Adipocyte (in vitro differentiated cells): Measurements from ENCODE around the gene WDR44.
"Not testable (repeated sequence)": the region's sequence is repeated elsewhere in the genome, so short reads cannot be mapped to it uniquely, and the experiment has no call there.

Experiments used
- DNase-seq: peaks from one replicate; pipeline ENCODE4 v3.0.0-alpha.2; 2015; ENCODE audit warnings: low read depth
- H3K27me3 ChIP-seq: replicated peaks from 2 replicates; pipeline ENCODE4 v1.7.0; 2013; ENCODE audit warnings: mild to moderate bottlenecking, low read length, moderate library complexity; ENCODE audit not compliant: control insufficient read depth, insufficient read depth
- H3K36me3 ChIP-seq: 2 replicates; pipeline ENCODE4 v1.7.0; 2013; ENCODE audit warnings: low read length, mild to moderate bottlenecking, moderate library complexity; ENCODE audit not compliant: control insufficient read depth, insufficient read depth, severe bottlenecking
- H3K4me1 ChIP-seq: 2 replicates; pipeline ENCODE4 v1.7.0; 2013; ENCODE audit warnings: mild to moderate bottlenecking, low read length, moderate library complexity; ENCODE audit not compliant: control insufficient read depth, insufficient read depth
- H3K4me3 ChIP-seq: 2 replicates; pipeline ENCODE4 v1.7.0; 2013; ENCODE audit warnings: mild to moderate bottlenecking, low read length, moderate library complexity
- H3K9ac ChIP-seq: 2 replicates; pipeline ENCODE4 v1.7.0; 2013; ENCODE audit warnings: mild to moderate bottlenecking, low read length, moderate library complexity
- H3K9me3 ChIP-seq: 2 replicates; pipeline ENCODE4 v1.7.0; 2013; ENCODE audit warnings: mild to moderate bottlenecking, low read length, moderate library complexity; ENCODE audit not compliant: control insufficient read depth

The WDR44 gene

GRCh38 chrX:118345464-118346257, at the start of gene WDR44:
Gene WDR44, plus strand, starts transcription at chrX:118346106. Its CDS starts 398 bp downstream, at chrX:118346504.
- Histone ChIP-seq H3K9me3 (no peaks in the 10 kb centered on the region), H3K4me3 (peak within 1 kb of the TSS; percentile 79), H3K4me1 (peaks cover 11% of the 10 kb centered on the region), H3K27me3 (no peaks in the 10 kb centered on the region), H3K9ac (peak within 1 kb of the TSS; percentile 85), H3K36me3 (no peaks in the 10 kb centered on the region)
- peak; percentile 97 for DNase-seq

GRCh38 chrX:118305827-118306226, 40.1 kb upstream of the WDR44 start:
- H3K4me1 ChIP-seq, H3K36me3 ChIP-seq, DNase-seq, H3K27me3 ChIP-seq, H3K4me3 ChIP-seq, H3K9ac ChIP-seq: not testable (repeated sequence)
- H3K9me3 ChIP-seq: peaks cover 22% of the 10 kb centered on the region

- H3K9me3 ChIP-seq: no peaks in the 10 kb centered on the region
- H3K4me1 ChIP-seq: no peaks in the 10 kb centered on the region
- no peak for DNase-seq
- H3K4me3 ChIP-seq: no peak overlapping the region
- peaks cover 3% of the 10 kb centered on the region for H3K27me3 ChIP-seq
- H3K36me3 ChIP-seq: no peaks in the 10 kb centered on the region
- no peak overlapping the region for H3K9ac ChIP-seq
Measured at GRCh38 chrX:118315529-118315928, 30.4 kb upstream of the WDR44 start.

GRCh38 chrX:118324588-118324987, 21.3 kb upstream of the WDR44 start:
- DNase-seq: no peak
- no peaks in the 10 kb centered on the region for H3K36me3 ChIP-seq
- H3K9me3 ChIP-seq: no peaks in the 10 kb centered on the region
- no peaks in the 10 kb centered on the region for H3K4me1 ChIP-seq
- no peak overlapping the region for H3K4me3 ChIP-seq
- H3K27me3 ChIP-seq: peaks cover 3% of the 10 kb centered on the region
- H3K9ac ChIP-seq: no peak overlapping the region

- Histone ChIP-seq H3K36me3 (no peaks in the 10 kb centered on the region), H3K4me1 (no peaks in the 10 kb centered on the region), H3K27me3 (peaks cover 3% of the 10 kb centered on the region), H3K9me3 (no peaks in the 10 kb centered on the region), H3K9ac (no peak overlapping the region), H3K4me3 (no peak overlapping the region)
- peak; percentile 18 for DNase-seq
Measured at GRCh38 chrX:118325453-118325852, 20.5 kb upstream of the WDR44 start.

GRCh38 chrX:118329175-118329574, 16.7 kb upstream of the WDR44 start:
- H3K9ac ChIP-seq: no peak overlapping the region
- DNase-seq: no peak
- no peaks in the 10 kb centered on the region for H3K36me3 ChIP-seq
- H3K27me3 ChIP-seq: peaks cover 15% of the 10 kb centered on the region
- no peaks in the 10 kb centered on the region for H3K9me3 ChIP-seq
- no peak overlapping the region for H3K4me3 ChIP-seq
- H3K4me1 ChIP-seq: no peaks in the 10 kb centered on the region

- Histone ChIP-seq H3K36me3 (no peaks in the 10 kb centered on the region), H3K9me3 (no peaks in the 10 kb centered on the region), H3K4me1 (no peaks in the 10 kb centered on the region), H3K4me3 (no peak overlapping the region), H3K27me3 (no peaks in the 10 kb centered on the region), H3K9ac (no peak overlapping the region)
- no peak for DNase-seq
Measured at GRCh38 chrX:118337687-118338086, 8.2 kb upstream of the WDR44 start.

GRCh38 chrX:118338930-118339329, 7.0 kb upstream of the WDR44 start:
- no peaks in the 10 kb centered on the region for H3K36me3 ChIP-seq
- no peaks in the 10 kb centered on the region for H3K9me3 ChIP-seq
- H3K27me3 ChIP-seq: no peaks in the 10 kb centered on the region
- no peak overlapping the region for H3K9ac ChIP-seq
- H3K4me1 ChIP-seq: no peaks in the 10 kb centered on the region
- no peak for DNase-seq
- no peak overlapping the region for H3K4me3 ChIP-seq

GRCh38 chrX:118345045-118345463, 852 bp upstream of the WDR44 start:
- peaks cover 5% of the 10 kb centered on the region for H3K4me1 ChIP-seq
- no peak for DNase-seq
- peak overlapping the region; percentile 79 for H3K4me3 ChIP-seq

GRCh38 chrX:118346258-118347094, 570 bp downstream of the WDR44 start:
- Histone ChIP-seq H3K9me3 (no peaks in the 10 kb centered on the region), H3K9ac (peak overlapping the region; percentile 85), H3K36me3 (no peaks in the 10 kb centered on the region), H3K4me3 (peak overlapping the region; percentile 79), H3K4me1 (peaks cover 14% of the 10 kb centered on the region), H3K27me3 (no peaks in the 10 kb centered on the region)
- DNase-seq: peak; percentile 59

More at GRCh38 chrX:118345045-118345463, 852 bp upstream of the WDR44 start:
- Histone ChIP-seq H3K9me3 (no peaks in the 10 kb centered on the region), H3K27me3 (no peaks in the 10 kb centered on the region), H3K9ac (peak overlapping the region; percentile 83), H3K36me3 (no peaks in the 10 kb centered on the region)

GRCh38 chrX:118347131-118347530, 1.2 kb downstream of the WDR44 start:
- Histone ChIP-seq H3K36me3 (no peaks in the 10 kb centered on the region), H3K27me3 (no peaks in the 10 kb centered on the region), H3K9ac (peak overlapping the region; percentile 85), H3K4me1 (peaks cover 14% of the 10 kb centered on the region), H3K4me3 (peak overlapping the region; percentile 79), H3K9me3 (no peaks in the 10 kb centered on the region)
- peak; percentile 60 for DNase-seq
